Measurements from ENCODE around the gene FTCD. TPM values are rescaled to one million over a fixed set of nuclear protein-coding genes. Genes with fewer than 3 reads are reported as not detected.

The FTCD gene
- total and polyA plus RNA-seq, 2 of the 8 experiments (the other 6 are each of a cell fraction or from before 2014, with no cell fraction given) = 3.3 to 4.9 TPM

DNA sequence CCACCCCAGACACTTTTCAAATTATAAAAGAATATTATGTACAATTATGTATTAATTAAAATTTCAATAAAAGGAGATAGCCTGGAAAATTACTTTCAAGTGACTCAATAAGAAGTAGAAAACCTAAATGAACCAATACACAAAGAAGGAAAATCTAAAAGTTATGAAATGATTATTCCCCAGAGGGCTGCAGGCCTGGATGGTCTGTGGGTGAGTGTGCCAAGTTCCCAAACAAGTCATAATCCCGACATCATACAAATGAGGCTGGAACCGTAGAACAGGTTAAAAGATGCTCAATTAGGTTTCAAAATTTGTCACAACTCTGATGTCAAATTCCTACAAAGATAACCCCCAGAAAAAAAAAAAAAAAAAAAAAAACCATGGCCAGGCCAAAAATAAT lies 16.2 kb upstream of the FTCD start:
- Histone ChIP-seq H4K91ac (replicated peaks; ENCODE audit: insufficient read length, low read length) (no peak overlapping the region), H3K23ac (ENCODE audit: insufficient read length) (no peak overlapping the region), H3K79me1 (ENCODE audit: low read depth, low read length) (peaks cover 6% of the 10 kb centered on the region), H3K27ac (ENCODE audit: low read depth, low read length) (no peak overlapping the region), H2BK12ac (ENCODE audit: low read depth, low read length) (no peak overlapping the region), H3K79me2 (ENCODE audit: control insufficient read depth in 1 of 2, insufficient read depth in 2 of 2, low read length in 2 of 2) (peaks cover 0 to 32% of the 10 kb centered on the region in 2 experiments; a peak in 2 of 4 replicates), H3K27me3 (replicated peaks in 1 of 4; ENCODE audit: control insufficient read depth in 3 of 4, extremely low read depth in 1 of 4, insufficient read depth in 3 of 4, low read length in 3 of 4) (no peaks in the 10 kb centered on the region), H2BK15ac (ENCODE audit: low read length) (no peak overlapping the region), H3K56ac (replicated peaks; ENCODE audit: insufficient read length, low read depth, low read length) (no peak overlapping the region), H3K14ac (ENCODE audit: insufficient read length) (no peak overlapping the region), H3K4me1 (replicated peaks in 1 of 4; ENCODE audit: control insufficient read depth in 3 of 4, insufficient read depth in 4 of 4, low read length in 3 of 4) (no peaks in the 10 kb centered on the region), H4K20me1 (replicated peaks in 1 of 2; ENCODE audit: control insufficient read depth in 1 of 2, insufficient read depth in 2 of 2, low read length in 2 of 2) (peaks cover 0 to 9% of the 10 kb centered on the region in 2 experiments), H3K18ac (ENCODE audit: extremely low read depth, low read length) (no peak overlapping the region), H3K9me3 (ENCODE audit: insufficient read depth in 2 of 2, low read depth in 1 of 2, low read length in 1 of 2) (no peaks in the 10 kb centered on the region), H4K5ac (ENCODE audit: insufficient read length, low read depth, low read length) (no peak overlapping the region), H3K4ac (replicated peaks; ENCODE audit: insufficient read length, low read depth, low read length) (no peak overlapping the region), H3K9ac (replicated peaks in 1 of 4; ENCODE audit: extremely low read depth in 1 of 4, low read depth in 3 of 4, low read length in 3 of 4) (no peak overlapping the region), H3K23me2 (ENCODE audit: low read depth, low read length) (no peaks in the 10 kb centered on the region), H3K4me3 (ENCODE audit: extremely low read depth in 1 of 4, insufficient read depth in 2 of 4, low read depth in 3 of 4, low read length in 4 of 4) (no peak overlapping the region), H2AFZ (ENCODE audit: low read length) (no peak overlapping the region), H2AK5ac (ENCODE audit: low read depth, low read length) (no peak overlapping the region), H2BK120ac (replicated peaks; ENCODE audit: low read depth, low read length) (no peak overlapping the region), H4K8ac (ENCODE audit: extremely low read depth, insufficient read depth, low read length) (no peak overlapping the region), H2BK5ac (ENCODE audit: low read depth, low read length) (no peak overlapping the region), H2BK20ac (ENCODE audit: low read length) (no peak overlapping the region), H3K4me2 (ENCODE audit: insufficient read depth in 1 of 2, low read depth in 2 of 2, low read length in 2 of 2) (no peak overlapping the region), H3K36me3 (ENCODE audit: control insufficient read depth in 2 of 4, insufficient read depth in 4 of 4, low read length in 3 of 4) (no peaks in the 10 kb centered on the region; a peak in 1 of 8 replicates)
- WGBS, 2 experiments (ENCODE audit: extremely low coverage in 1 of 2, insufficient coverage in 1 of 2, insufficient read length in 1 of 2, insufficient replicate concordance in 2 of 2, low coverage in 1 of 2, low lambda C conversion rate in 2 of 2, missing lambda C conversion rate in 1 of 2) = 82% methylated on average over 2 of the region's 2 CpGs; no CpG with 5 or more reads in 1 of the 2 experiments
- ChIA-PET CTCF (ENCODE audit: partially characterized antibody) (no interaction called here), POLR2A (ENCODE audit: partially characterized antibody) (no interaction called here)
- no peak for DNase-seq (ENCODE audit: low read depth in 1 of 2, low spot score in 2 of 2)
- no peak for FAIRE-seq
- TF ChIP-seq CBX8 (IDR thresholded peaks at IDR 0.05; ENCODE audit: borderline replicate concordance, low read depth, low read length) (no peak), EP300 (IDR thresholded peaks at IDR 0.05; ENCODE audit: borderline replicate concordance in 1 of 2, low read depth in 2 of 2, low read length in 2 of 2) (no peak), MAX (IDR thresholded peaks at IDR 0.05) (no peak), FOSL1 (IDR thresholded peaks at IDR 0.05; ENCODE audit: insufficient read depth, low read depth, low read length) (no peak), GTF2F1 (IDR thresholded peaks at IDR 0.05; ENCODE audit: borderline replicate concordance, low read depth, low read length) (no peak), CHD2 (IDR thresholded peaks at IDR 0.05; ENCODE audit: low read length) (no peak), EGR1 (IDR thresholded peaks at IDR 0.05; ENCODE audit: borderline replicate concordance, low read depth, low read length) (no peak), CBX5 (IDR thresholded peaks at IDR 0.05; ENCODE audit: low read depth, low read length) (no peak), KDM4A (IDR thresholded peaks at IDR 0.05; ENCODE audit: low read depth, low read length, severe bottlenecking) (no peak), MAFK (IDR thresholded peaks at IDR 0.05; ENCODE audit: low read depth, low read length) (no peak)
- TF ChIP-seq, protein P1, sequence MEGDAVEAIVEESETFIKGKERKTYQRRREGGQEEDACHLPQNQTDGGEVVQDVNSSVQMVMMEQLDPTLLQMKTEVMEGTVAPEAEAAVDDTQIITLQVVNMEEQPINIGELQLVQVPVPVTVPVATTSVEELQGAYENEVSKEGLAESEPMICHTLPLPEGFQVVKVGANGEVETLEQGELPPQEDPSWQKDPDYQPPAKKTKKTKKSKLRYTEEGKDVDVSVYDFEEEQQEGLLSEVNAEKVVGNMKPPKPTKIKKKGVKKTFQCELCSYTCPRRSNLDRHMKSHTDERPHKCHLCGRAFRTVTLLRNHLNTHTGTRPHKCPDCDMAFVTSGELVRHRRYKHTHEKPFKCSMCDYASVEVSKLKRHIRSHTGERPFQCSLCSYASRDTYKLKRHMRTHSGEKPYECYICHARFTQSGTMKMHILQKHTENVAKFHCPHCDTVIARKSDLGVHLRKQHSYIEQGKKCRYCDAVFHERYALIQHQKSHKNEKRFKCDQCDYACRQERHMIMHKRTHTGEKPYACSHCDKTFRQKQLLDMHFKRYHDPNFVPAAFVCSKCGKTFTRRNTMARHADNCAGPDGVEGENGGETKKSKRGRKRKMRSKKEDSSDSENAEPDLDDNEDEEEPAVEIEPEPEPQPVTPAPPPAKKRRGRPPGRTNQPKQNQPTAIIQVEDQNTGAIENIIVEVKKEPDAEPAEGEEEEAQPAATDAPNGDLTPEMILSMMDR (IDR thresholded peaks at IDR 0.05; ENCODE audit: control extremely low read depth in 1 of 3, insufficient read depth in 1 of 3, low read depth in 1 of 3, low read length in 3 of 3) = no peak

All from H1 (cell line).